GM18909 (cell line): ENCODE measurements around the gene TFCP2L1.

Source experiments
- ATAC-seq: cut with Tn5 transposase; IDR thresholded peaks from one replicate; pipeline ENCODE4 v1.9.1; 2021; ENCODE audit warnings: mild to moderate bottlenecking; ENCODE audit not compliant: unreplicated experiment, poor library complexity

Gene TFCP2L1

DNA sequence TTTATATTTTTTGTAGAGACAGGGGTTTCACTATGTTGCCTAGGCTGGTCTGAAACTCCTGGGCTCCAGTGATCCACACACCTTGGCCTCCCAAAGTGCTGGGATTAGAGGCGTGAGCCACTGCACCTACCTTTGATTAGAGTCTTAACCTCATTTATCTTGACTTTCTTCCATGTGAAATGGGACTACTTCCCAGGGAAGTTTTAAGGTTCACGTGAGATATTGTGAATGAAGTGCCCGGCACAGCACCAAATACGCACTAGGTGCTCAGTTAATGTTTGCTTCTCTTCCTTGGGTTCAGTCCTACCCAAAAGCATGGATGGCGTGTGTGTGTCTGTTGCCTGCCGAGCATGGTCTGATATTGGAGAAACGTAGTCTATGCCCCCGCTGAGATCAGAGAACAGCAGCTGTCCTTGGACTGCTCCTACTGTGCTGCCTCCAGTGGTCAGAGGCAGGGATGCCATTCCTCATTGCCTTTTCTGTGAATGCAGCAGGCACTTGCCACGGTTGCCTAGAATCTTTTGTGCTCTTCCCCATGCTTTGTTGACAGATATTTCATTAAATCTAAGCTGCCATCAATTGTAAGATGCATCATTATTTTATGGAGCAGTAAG, 12.3 kb upstream of the TFCP2L1 start:
- ATAC-seq, result peak; percentile 77

DNA sequence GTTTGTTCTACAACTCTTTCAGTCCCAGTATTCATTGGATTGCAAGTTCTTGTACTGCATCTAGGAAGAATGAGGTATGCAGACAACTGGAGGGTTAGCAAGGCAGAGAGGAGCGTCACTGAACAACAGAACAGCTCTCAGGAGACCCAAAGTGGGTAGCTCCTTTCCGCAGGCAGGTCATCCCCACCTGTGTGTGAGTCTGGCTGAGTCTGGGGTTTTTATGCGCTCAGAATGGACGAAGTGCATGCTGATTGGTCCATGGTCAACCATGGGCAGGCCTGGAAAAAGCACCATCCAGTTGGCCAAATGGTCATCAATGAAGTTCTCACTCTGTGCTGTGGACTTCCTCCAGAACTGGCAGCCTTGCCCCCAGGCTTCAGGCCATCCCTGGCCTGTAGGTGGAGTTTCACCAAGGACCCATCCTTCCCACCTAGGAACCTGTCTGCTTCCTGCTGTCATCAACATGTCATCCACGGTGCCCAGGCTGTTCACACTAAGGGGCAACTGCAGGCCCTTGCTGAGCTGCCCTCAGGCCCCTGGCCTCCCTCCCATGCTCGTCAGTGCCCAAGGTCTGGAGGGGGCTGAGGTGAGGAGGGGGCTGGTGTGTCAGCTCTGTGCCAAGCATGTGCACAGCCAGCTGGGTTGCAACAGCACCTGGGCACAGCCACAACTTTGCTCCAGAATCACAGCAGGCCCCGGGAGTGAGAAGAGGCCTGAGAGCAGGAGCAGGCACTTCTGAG, 11.1 kb upstream of the TFCP2L1 start:
- no peak for ATAC-seq

DNA sequence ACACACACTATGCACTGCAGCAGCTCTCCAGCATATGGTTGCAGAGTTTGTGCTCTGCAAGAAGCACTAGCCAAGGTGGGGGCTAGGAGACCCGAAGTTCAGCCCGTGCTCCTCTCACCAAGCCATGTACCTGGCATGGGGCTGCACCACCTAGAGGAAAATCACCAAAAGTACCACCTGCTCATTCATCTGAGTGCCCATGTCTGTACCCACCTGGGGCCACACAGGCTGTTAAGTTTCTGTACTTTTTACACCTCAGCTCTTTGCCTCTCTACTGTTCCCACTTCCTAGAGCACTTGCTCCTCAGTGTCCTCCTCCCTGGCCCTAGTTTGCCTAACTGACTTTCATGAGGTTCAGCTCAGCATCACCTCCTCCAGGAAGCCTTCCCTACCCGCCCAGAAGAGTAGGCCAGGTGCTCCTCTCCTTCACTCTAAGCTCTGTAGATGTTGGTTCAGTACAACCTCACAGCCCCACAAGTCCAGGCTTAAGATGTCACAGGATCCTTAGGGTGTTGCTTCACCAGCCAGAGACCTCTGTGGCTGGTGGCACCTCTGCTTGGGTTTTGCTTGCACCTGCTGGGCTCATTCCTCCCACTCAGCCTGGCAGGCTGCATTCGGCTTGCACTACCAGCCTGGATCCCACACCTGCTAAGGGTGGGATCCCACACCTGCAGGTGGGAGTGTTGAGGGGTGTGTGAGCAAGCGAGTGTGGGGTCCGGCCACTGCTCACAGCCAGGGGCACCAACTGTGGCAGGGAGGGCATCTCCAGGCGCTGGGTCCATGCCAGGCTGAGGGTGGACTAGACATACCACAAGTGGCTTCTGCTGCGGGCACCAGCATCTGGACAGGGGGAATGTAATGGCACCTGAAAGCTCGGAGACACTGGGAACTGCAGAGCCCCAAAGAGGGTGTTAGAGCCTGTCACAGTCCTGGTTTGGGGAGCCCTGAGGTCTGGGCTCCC, 10.2 kb upstream of the TFCP2L1 start:
- no peak for ATAC-seq

DNA sequence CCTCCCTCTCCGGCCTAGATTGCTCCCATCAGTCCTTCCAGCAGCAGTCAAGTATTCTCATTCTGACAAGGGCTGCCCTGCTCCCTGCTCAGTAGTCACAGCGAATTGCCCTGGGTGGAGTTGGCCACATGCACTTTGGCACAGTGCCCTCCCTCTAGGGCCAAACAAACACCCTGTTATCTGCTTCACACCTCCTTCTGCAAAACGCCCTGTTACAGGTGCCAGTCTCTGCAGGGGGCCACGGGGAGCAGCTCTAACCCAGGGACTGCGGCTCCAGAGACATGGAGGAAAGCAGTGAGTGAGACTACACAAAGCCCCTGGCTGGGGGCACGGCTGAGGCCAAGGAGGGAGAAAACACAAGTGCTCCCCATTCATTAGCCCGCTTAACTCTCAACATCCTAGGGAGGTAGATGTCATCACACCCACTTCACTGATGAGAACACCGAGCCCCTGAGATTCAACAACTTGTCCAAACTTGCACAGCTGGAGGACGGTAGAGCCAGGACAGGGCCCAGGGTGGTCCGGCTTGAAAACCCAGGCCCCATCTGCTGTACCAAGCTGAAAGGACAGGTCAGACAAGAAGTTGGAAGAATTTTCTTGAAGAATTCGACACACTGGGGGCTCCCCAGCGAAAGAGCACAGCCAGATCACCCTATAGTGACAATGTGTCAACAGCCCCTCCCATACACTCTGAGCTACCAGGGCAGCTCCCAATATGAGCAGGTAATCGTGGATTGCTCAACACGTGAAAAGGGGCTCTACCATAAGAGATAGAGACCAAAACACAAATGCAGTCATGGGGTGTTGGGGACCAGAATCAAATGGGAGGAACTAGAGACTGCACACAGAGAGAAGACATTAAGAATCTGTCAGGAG, 8.7 kb upstream of the TFCP2L1 start:
- no peak for ATAC-seq

DNA sequence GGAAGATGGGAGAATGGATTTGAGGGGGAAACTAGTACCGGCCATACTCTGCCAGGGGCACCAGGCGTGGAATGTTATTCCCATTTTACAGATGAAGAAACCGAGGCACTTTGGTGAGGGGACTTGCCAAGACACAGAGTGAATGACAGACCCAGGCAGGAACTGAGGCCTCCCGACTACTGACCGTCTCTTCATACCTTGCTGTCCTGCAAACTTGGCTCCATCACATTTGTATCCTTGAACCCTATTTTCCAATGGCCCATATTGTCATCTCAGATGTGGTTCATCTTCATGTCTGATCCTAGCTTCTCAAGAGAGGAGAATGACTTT, 6.2 kb upstream of the TFCP2L1 start:
- no peak for ATAC-seq

DNA sequence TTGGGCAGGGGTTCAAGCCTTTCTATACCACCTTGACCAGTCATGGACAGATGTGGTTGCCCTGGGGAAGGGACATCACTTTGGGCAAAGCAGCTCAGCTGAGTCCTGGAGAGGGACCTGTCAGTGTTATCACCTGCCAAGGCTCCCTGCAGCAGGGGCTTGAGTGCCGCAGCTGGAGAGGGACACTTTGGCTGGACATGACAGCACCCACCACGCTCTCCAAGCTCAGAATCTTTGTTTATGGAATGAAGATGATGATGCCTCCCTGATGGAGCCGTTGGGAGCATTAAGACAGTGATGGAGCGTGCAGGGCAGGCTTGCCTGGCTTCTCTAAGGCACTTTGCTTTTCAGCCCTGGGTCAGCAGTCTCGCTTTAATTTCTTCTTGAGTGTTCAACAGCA, 4.3 kb upstream of the TFCP2L1 start:
- no peak for ATAC-seq

DNA sequence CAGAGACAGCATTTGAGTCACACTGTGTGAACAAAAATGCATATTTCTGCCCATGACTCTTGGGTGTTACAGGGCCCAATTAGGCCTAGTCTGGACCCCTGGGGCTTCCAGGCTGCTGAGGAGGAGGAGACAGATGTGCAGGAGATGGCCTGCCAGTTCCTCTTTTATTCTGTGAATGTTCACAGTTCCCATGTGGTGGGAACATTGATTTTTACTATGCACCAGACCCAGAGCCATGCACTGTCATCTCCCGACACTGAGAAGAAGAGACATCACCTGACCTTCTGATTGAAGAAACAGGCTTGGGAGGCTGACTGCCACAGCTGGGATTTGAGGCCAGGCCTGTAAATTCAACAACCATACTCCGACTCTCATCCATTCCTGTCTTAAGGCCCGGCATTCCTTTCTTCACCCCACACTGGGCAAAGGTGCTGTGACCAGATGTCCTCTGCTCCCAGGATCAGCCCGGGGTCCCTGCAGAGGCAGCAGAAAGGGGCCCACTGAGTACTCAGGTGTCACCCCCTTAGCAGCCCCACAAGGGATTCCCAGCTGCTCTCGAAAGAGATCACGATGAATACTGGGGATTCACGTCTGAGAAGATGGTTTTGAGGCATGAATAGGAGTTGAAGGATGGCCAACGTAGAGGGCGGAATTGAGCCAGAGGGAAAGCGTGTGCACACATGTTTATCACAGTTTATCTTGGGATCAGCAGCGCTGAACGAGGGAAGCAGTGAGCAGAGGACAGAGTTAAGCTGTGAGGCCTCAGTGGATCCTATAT, 3.6 kb upstream of the TFCP2L1 start:
- ATAC-seq, result no peak

DNA sequence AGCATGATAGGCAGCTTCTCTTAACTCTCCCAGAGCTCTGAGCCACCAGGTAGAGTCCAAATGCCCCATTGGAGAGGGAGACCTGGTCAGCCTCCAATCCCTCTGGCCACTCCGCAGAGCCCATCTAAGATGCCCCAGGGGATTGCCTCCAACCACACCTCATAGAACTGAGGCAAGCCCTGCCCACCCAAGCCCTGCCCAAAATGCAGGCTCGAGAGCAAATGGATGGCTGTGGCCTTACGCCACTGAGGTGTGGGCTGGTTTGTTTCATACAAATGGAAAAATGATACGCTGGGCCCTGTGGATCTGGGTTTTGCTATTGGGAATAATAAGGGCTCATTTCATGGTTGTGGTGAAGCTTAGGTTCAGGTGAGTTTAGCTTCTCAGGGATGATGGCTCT, 3.0 kb upstream of the TFCP2L1 start:
- ATAC-seq, result no peak

DNA sequence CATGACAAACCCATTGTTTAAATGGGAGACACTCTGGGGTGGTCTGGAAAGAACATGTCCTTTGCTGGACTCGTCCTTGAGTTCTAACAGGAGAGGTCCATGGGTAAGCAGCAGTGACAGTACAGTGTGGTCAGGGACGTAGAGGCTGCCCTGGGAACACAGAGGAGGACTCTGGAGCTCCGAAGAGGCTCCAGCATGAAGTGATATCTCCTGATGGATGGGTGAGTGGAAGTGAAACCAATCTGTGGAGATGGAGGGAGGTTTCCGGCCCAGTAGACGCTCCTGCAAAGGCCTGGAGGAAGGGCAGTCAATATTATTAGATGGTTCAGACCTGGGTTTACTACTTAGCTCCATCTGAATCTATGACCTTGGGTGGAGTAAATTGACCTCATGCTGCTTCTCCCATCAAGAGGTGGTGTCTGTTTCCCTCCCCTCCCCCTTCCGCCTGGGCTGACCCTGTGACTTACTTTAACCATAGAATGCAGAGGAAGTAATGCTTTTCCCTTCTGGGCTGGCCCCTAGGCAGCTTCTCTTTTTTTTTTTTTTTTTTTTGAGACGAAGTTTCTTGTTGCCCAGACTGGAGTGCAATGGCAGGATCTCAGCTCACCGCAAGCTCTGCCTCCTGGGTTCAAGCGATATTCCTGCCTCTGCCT, 2.3 kb upstream of the TFCP2L1 start:
- no peak for ATAC-seq

DNA sequence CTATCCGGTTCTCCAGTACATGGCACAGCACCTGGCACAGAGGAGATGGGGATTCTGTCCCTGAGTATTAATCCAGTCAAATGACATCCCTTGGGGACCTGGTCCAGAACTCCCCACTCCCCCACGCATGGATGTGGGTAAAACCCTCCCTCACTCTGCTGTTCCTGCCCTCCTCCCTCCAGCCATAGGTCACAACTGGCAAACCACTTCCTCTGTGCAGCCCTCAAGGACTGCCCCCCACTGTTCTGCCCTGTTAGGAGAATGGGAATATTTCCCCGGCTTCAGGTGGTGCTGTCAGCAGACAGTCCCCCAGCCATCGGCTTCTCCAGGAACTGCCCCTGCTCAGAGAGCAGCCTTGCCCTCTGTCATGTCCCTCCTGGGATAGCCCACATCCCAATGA, 1.5 kb upstream of the TFCP2L1 start:
- ATAC-seq, result no peak

DNA sequence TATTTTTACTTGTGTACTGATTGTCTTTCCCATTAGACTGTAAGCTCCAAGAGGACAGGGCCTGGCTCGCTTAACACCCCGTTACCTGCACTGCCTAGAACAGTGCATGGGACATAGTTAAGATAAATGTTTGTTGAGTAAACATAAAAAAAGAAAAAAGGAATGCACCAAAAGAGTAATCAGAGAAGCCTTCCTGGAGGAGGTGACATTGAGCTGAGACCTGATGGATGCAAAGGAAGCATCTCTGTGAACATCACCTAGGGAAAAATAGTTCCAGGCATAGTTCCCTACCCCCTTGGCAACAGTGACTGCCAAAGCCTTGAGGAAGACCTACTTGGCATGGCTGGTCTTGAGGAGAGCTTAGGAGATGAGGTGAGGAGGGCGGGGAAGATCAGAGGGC, 924 bp upstream of the TFCP2L1 start:
- no peak for ATAC-seq

DNA sequence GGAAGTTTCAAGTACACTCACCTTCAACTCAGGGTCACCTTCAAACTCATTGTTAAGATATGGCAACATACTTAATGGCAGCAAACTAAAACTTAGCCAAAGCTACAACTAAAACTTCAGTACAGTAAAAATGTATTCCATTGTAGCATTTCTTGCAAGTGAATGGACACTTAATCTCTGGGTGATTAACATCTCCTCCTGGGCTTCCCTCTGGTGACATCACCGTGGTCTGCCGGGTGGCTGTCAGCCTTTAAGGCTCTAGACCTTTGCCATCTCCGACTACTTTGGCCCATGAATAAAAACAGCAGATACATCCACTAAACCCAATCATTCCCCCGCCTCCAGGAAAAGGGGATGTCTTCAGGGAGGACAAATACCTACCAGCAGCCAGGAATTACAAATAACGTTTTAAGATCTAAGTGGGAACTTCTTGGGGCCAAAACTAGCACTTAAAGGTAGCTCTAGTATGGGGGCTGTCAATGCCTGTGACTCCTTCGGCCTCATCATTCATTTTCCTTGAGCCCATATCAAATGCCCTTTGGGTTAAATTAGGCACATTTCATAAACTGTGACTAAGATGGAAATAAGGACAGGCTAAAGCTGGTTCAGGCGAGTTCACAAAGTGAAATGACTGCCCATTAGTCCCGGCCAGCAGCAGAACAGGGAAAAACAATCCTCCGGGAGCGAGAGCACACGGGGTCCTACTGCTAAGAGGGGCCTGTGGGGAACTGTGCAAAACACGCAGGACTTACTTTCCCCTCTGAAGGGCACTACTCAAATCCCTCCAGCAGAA, 1.1 kb downstream of the TFCP2L1 start:
- ATAC-seq, result no peak

DNA sequence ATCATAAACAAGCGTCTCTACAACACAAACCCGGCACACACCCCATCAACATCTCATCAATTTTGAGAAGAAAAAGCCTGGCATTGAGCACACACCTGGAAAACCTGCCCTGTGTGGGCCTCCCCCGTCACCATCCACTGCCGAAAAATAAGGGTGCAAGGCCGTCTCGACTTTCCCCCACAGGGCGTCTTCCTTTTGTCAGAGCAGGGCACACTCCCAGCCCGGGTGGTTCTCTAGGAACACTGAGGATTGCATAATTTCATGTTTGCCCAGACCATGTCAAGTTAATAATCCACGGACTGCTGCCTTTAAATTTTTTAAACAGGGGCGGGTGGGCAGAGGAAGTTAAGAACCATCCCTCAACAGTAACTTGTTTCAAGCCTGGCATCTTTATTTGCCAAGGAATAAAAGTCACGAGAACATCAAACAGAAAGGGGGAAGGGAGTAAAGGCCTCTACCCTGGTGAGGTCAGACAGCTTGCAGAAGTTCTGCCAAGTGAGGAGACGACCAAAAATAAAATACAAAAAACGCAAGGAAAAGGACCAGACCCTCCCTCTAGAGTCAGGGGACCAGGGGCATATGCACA, 2.1 kb downstream of the TFCP2L1 start:
- no peak for ATAC-seq

DNA sequence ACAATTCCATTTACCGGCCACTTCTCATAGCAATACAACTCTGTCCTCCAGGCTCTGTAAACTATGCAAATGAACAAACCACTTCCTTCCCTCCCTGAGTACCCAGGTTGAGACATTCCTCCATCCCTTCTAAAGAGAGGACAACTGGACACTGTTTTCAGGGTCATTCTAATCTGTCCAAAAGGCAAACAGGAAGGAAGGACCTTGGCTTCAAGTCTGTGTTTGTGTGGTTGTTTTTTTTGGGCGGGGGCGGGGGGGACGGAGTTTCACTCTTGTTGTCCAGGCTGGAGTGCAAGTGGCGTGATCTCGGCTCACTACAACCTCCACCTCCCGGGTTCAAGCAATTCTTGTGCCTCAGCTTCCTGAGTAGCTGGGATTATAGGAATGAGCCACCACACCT, 3.3 kb downstream of the TFCP2L1 start:
- ATAC-seq, result no peak

DNA sequence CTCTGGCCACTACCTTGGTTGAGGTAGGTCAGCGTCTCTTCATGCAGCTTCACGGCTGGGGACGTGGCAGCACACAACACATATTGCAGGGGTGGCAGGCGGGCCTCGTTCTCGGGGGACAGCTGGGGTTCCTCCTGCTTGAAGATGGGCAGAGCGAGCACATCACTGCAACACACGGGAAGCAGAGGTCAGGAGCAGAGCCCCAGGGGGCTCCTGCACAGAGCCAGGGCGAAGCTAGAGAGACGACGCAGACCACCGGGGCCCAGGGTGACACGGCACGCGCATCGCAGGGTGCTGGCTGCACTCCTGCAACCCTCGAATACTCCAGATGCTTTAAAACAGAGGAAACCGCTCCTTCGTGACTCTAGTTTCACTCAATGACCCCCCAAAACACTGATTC, 3.9 kb downstream of the TFCP2L1 start:
- no peak for ATAC-seq

DNA sequence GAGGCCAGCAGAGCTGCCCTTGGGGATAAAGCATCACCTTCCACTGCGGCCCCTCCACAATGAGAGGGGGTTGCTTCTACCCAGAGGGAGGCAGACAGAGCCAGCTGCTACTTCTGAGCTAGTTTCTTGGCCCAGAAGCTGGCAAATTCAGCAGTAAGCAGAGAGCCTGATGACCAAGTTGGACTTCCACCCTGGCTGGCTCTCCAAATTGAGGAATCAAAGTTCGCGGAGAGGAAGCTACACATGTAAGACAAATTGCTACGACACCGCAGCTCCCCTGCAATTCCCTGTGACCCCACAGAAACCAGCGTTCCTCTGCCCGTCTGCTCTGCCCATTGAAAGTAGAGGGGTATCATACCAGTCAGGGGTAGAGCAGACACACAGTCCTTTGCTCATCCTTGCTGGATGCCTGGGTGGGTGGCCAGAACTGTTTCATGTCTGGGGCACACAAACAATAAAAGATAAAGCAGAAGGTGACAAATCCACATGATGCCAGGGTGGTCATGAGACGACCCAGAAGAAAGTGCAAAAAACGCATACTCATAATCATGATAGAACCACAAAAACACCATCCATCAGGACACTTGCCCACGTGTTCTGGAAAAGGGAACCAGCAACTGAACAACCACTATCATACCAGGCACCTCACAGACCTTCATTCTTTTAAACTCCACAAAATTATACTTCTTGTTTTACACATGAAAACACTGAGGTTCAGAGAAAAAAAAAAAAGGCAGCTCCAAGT, 5.4 kb downstream of the TFCP2L1 start:
- ATAC-seq, result no peak

DNA sequence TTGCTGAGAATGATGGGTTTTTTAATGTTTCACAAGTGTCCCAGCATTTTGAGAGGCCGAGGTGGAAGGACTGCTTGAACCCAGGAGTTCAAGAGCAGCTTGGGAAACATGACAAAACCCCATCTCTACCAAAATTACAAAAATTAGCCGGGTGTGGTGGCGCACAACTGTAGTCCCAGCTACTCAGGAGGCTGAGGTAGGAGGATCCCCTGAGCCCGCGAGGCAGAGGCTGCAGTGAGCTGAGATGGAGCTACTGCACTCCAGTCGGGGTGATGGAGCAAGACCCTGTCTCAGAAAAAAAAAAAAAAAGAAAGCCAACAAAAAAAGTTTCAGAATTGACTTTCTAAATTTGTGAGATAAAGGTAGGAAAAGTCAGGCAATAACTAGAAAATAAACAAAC, 8.7 kb downstream of the TFCP2L1 start:
- ATAC-seq, result no peak
